Measurements from ENCODE around the gene IGFBPL1. TPM values are rescaled to one million over a fixed set of nuclear protein-coding genes. Genes with fewer than 3 reads are reported as not detected.
A peak's percentile ranks its signal among the peaks of the same experiment; 100 is the strongest.

IGFBPL1 gene
- total and polyA plus RNA-seq, 2 of the 13 experiments (the other 11 are each of a cell fraction or from before 2014, with no cell fraction given) = 0.24 TPM; not detected in 1

DNA sequence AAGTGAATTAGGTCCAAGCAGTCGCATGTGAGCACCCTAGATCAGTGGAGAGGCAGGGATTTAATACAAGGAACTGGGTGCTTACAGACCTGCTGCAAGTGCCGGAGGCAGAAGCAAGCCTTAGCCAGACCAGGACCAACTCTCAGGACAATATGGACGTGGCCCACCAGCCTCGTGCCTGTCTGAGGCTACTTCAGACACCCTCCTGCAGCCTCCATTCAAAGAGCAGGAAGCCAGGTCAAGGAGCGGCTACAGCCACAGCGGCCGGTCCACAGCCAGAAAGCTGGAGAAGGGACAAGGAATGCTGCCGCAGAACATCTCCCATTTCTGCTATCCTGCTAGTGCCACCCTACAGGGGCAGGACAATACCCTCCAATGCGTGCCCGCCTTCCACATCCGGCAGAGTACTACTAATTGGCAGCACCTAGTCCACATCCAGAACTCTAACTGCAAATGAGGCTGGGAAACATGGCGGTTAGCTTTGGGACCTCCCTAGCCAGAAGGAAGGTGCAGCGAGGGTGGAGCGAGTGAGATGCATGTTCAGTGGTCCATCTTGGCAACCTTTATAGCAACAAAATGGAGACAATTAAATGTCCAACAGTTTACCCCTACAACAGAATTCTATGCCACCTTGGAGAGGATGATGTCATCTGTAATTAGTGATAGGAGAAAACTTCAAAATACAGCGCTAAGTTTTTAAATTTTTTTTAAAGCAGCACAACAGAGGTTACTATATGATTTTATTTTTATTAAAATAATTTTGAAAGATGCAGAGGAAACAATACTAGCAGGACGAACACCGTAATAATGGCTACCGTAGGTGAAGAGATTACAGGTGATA is 32.8 kb downstream of the IGFBPL1 start:
- Histone ChIP-seq H3K4me1 (ENCODE audit: insufficient read depth, low read length) (peaks cover 79% of the 10 kb centered on the region), H4K20me1 (ENCODE audit: insufficient read depth, low read length) (no peaks in the 10 kb centered on the region), H3K4me3 (replicated peaks in 1 of 3; ENCODE audit: insufficient read depth in 1 of 3, low read depth in 2 of 3, low read length in 3 of 3) (no peak overlapping the region), H3K9me3 (ENCODE audit: low read length) (no peaks in the 10 kb centered on the region), H3K36me3 (replicated peaks in 1 of 2; ENCODE audit: control insufficient read depth in 1 of 2, insufficient read depth in 2 of 2, low read length in 2 of 2) (peaks cover 11 to 21% of the 10 kb centered on the region in 2 experiments), H3K27me3 (ENCODE audit: control insufficient read depth in 1 of 2, insufficient read depth in 2 of 2, low read length in 2 of 2) (no peaks in the 10 kb centered on the region; a peak in 1 of 5 replicates), H3K27ac (ENCODE audit: extremely low read length, insufficient read depth, low read length) (peak overlapping the region; percentile 79), H3K4me2 (ENCODE audit: low read depth, low read length) (peak overlapping the region; percentile 93), H3K9ac (ENCODE audit: insufficient read depth, low read depth, low read length) (peak overlapping the region; percentile 89), H3K79me2 (ENCODE audit: insufficient read depth, low read length) (peaks cover 38% of the 10 kb centered on the region), H2AFZ (ENCODE audit: low read length) (no peak overlapping the region)
- ATAC-seq = no peak
- in situ Hi-C loops (cut with HindIII; ENCODE audit: extremely low pct_ligation_motif_present, low pct_unique_long_range_greater_than_20kb) (no loop called here), intact Hi-C loops (cut with micrococcal nuclease; ENCODE audit: unreplicated experiment) (loop anchor here (2.0 kb wide), 1 partner anchor 17 kb away; no protein-coding TSS in a partner anchor)
- FAIRE-seq = no peak
- BruUV-seq (replicated peaks) = TSS peak; percentile 90
- no peak for DNase-seq (ENCODE audit: low spot score)
- TF ChIP-seq PRPF4 (IDR thresholded peaks at IDR 0.05; ENCODE audit: low read depth, low read length, poor library complexity, severe bottlenecking) = no peak
- no peak for TF ChIP-seq NRL (CRISPR knock-in tag; IDR thresholded peaks at IDR 0.05; ENCODE audit: borderline replicate concordance)
- no peak for TF ChIP-seq ZNF556 (CRISPR knock-in tag; IDR thresholded peaks at IDR 0.05; ENCODE audit: borderline replicate concordance)
- TF ChIP-seq KDM1A (CRISPR knock-in tag; IDR thresholded peaks at IDR 0.05) = no peak
- TF ChIP-seq NAIF1 (CRISPR knock-in tag; IDR thresholded peaks at IDR 0.05; ENCODE audit: borderline replicate concordance) = no peak
- TF ChIP-seq, protein P1, sequence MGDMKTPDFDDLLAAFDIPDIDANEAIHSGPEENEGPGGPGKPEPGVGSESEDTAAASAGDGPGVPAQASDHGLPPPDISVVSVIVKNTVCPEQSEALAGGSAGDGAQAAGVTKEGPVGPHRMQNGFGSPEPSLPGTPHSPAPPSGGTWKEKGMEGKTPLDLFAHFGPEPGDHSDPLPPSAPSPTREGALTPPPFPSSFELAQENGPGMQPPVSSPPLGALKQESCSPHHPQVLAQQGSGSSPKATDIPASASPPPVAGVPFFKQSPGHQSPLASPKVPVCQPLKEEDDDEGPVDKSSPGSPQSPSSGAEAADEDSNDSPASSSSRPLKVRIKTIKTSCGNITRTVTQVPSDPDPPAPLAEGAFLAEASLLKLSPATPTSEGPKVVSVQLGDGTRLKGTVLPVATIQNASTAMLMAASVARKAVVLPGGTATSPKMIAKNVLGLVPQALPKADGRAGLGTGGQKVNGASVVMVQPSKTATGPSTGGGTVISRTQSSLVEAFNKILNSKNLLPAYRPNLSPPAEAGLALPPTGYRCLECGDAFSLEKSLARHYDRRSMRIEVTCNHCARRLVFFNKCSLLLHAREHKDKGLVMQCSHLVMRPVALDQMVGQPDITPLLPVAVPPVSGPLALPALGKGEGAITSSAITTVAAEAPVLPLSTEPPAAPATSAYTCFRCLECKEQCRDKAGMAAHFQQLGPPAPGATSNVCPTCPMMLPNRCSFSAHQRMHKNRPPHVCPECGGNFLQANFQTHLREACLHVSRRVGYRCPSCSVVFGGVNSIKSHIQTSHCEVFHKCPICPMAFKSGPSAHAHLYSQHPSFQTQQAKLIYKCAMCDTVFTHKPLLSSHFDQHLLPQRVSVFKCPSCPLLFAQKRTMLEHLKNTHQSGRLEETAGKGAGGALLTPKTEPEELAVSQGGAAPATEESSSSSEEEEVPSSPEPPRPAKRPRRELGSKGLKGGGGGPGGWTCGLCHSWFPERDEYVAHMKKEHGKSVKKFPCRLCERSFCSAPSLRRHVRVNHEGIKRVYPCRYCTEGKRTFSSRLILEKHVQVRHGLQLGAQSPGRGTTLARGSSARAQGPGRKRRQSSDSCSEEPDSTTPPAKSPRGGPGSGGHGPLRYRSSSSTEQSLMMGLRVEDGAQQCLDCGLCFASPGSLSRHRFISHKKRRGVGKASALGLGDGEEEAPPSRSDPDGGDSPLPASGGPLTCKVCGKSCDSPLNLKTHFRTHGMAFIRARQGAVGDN (CRISPR knock-in tag; IDR thresholded peaks at IDR 0.05) = no peak; the same call in 1 of the 2 replicates
- no peak for TF ChIP-seq SOX5 (CRISPR knock-in tag; IDR thresholded peaks at IDR 0.05; ENCODE audit: borderline replicate concordance)
- peak; percentile 76 for TF ChIP-seq ATF7 (IDR thresholded peaks at IDR 0.05)
- TF ChIP-seq ATF7 (CRISPR knock-in tag; IDR thresholded peaks at IDR 0.05) = no peak
- TF ChIP-seq ZNF343 (CRISPR knock-in tag; IDR thresholded peaks at IDR 0.05) = 0 out of 2 replicates have a peak, but pooled peaks have one; percentile 30
- TF ChIP-seq, protein P2, sequence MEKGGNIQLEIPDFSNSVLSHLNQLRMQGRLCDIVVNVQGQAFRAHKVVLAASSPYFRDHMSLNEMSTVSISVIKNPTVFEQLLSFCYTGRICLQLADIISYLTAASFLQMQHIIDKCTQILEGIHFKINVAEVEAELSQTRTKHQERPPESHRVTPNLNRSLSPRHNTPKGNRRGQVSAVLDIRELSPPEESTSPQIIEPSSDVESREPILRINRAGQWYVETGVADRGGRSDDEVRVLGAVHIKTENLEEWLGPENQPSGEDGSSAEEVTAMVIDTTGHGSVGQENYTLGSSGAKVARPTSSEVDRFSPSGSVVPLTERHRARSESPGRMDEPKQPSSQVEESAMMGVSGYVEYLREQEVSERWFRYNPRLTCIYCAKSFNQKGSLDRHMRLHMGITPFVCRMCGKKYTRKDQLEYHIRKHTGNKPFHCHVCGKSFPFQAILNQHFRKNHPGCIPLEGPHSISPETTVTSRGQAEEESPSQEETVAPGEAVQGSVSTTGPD (CRISPR knock-in tag; IDR thresholded peaks at IDR 0.05) = no peak
- no peak for TF ChIP-seq MZF1 (CRISPR knock-in tag; IDR thresholded peaks at IDR 0.05; ENCODE audit: borderline replicate concordance)
- ChIA-PET POLR2A (interaction anchor here (1.2 to 3.1 kb wide), 4 partner anchors 10 to 483 kb away, joined by 4 to 16 read pairs (median 6); no protein-coding TSS in a partner anchor), CTCF (ENCODE audit: low intra/inter-chr PET ratio, low total read pairs) (interaction anchor here (2.3 kb wide), 1 partner anchor 20 kb away, joined by 7 read pairs; no protein-coding TSS in a partner anchor)
- WGBS (ENCODE audit: low lambda C conversion rate) = 95% methylated on average over 13 of the region's 18 CpGs

Measured in HepG2 (cell line).